ENCODE data around the gene HUWE1. TPM values are rescaled to one million over a fixed set of nuclear protein-coding genes. Genes with fewer than 3 reads are reported as not detected.
A peak's percentile ranks its signal among the peaks of the same experiment; 100 is the strongest.

The HUWE1 gene
- total and polyA plus RNA-seq, 9 of the 15 experiments (the other 6 are each of a cell fraction or from before 2014, with no cell fraction given), result 23.9 to 204 (median 65.1) TPM

GRCh38 chrX:53683556-53684414 lies 2.7 kb downstream of the HUWE1 start (continued):
- TF ChIP-seq JUN (IDR thresholded peaks at IDR 0.05; ENCODE audit: borderline replicate concordance, low read depth, low read length) (no peak), JUN (CRISPR knock-in tag; IDR thresholded peaks at IDR 0.05; ENCODE audit: borderline replicate concordance) (no peak), ZNF431 (CRISPR knock-in tag; IDR thresholded peaks at IDR 0.05) (0 out of 2 replicates have a peak, but pooled peaks have one; percentile 54), KDM2B (CRISPR knock-in tag; IDR thresholded peaks at IDR 0.05) (no peak), CXXC5 (CRISPR knock-in tag; IDR thresholded peaks at IDR 0.05) (peak; percentile 72), CHD4 (IDR thresholded peaks at IDR 0.05; ENCODE audit: insufficient read depth, insufficient replicate concordance, low read depth, low read length, poor library complexity, severe bottlenecking) (no peak), POLR2H (tag; IDR thresholded peaks at IDR 0.05; ENCODE audit: low read depth) (peak; percentile 74), GTF2A2 (tag; IDR thresholded peaks at IDR 0.05) (no peak), GMEB1 (CRISPR knock-in tag; IDR thresholded peaks at IDR 0.05) (no peak), PHTF2 (CRISPR knock-in tag; IDR thresholded peaks at IDR 0.05) (no peak), ZNF239 (CRISPR knock-in tag; IDR thresholded peaks at IDR 0.05) (no peak), ZC3H4 (CRISPR knock-in tag; IDR thresholded peaks at IDR 0.05; ENCODE audit: borderline replicate concordance) (no peak), ASH1L (IDR thresholded peaks at IDR 0.05; ENCODE audit: borderline replicate concordance, low read depth, partially characterized antibody) (peak; percentile 52), STAT5A (IDR thresholded peaks at IDR 0.05; ENCODE audit: borderline replicate concordance, low read length) (no peak), CBX8 (IDR thresholded peaks at IDR 0.05; ENCODE audit: borderline replicate concordance, extremely low read depth, low read depth, low read length, poor library complexity, severe bottlenecking) (no peak), MYBL2 (IDR thresholded peaks at IDR 0.05; ENCODE audit: low read depth) (no peak), MYBL2 (CRISPR knock-in tag; IDR thresholded peaks at IDR 0.05; ENCODE audit: borderline replicate concordance) (no peak), ATF7 (IDR thresholded peaks at IDR 0.05) (peak; percentile 85), TBP (optimal IDR thresholded peaks at IDR 0.05; ENCODE audit: low read depth, low read length) (peak; percentile 55), L3MBTL2 (IDR thresholded peaks at IDR 0.05) (peak; percentile 71), HMGN3 (IDR thresholded peaks at IDR 0.05; ENCODE audit: borderline replicate concordance, extremely low read depth, insufficient read length, low read depth, low read length) (peak; percentile 33), ZNF324 (CRISPR knock-in tag; IDR thresholded peaks at IDR 0.05) (no peak)
- TF ChIP-seq, protein P1, sequence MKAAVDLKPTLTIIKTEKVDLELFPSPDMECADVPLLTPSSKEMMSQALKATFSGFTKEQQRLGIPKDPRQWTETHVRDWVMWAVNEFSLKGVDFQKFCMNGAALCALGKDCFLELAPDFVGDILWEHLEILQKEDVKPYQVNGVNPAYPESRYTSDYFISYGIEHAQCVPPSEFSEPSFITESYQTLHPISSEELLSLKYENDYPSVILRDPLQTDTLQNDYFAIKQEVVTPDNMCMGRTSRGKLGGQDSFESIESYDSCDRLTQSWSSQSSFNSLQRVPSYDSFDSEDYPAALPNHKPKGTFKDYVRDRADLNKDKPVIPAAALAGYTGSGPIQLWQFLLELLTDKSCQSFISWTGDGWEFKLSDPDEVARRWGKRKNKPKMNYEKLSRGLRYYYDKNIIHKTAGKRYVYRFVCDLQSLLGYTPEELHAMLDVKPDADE (conservative IDR thresholded peaks at IDR 0.05; ENCODE audit: control insufficient read depth, low read depth, low read length), result no peak
- TF ChIP-seq, protein P2, sequence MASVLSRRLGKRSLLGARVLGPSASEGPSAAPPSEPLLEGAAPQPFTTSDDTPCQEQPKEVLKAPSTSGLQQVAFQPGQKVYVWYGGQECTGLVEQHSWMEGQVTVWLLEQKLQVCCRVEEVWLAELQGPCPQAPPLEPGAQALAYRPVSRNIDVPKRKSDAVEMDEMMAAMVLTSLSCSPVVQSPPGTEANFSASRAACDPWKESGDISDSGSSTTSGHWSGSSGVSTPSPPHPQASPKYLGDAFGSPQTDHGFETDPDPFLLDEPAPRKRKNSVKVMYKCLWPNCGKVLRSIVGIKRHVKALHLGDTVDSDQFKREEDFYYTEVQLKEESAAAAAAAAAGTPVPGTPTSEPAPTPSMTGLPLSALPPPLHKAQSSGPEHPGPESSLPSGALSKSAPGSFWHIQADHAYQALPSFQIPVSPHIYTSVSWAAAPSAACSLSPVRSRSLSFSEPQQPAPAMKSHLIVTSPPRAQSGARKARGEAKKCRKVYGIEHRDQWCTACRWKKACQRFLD (CRISPR knock-in tag; IDR thresholded peaks at IDR 0.05), result no peak; the same call in 1 of the 2 replicates

Data from K562 (cell line).